ENCODE data around the gene CLDN34.

CLDN34 gene

DNA sequence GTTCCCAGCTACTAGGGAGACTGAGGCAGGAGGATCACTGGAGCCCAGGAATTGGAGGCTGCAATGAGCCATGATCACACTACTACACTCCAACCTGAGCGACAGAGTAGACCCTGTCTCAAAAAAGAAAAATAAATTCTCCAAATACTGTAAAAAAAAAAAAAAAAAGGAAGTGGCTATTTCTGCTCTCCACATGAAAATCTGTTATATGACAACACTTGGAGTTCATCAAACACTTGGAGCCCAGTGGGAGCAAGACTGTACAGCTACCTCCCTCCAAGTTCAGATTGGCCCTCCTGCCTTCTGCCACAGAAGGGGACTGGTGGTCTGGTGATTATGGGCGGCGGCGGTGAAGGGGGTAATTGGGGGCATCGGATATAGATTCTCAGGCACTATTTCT, 9.0 kb upstream of the CLDN34 start:
- no peak for DNase-seq (ENCODE audit: extremely low spot score)
- POLR2A ChIA-PET: no interaction called here
- TF ChIP-seq ELF4 (IDR thresholded peaks at IDR 0.05): no peak
- TF ChIP-seq BHLHE40 (IDR thresholded peaks at IDR 0.05; ENCODE audit: borderline replicate concordance): no peak
- no peak for TF ChIP-seq FOXM1 (IDR thresholded peaks at IDR 0.05; ENCODE audit: borderline replicate concordance)
- no peak for TF ChIP-seq FOXK2 (IDR thresholded peaks at IDR 0.05)
- no peak for TF ChIP-seq CTBP1 (IDR thresholded peaks at IDR 0.05; ENCODE audit: borderline replicate concordance)
- TF ChIP-seq ZNF384 (IDR thresholded peaks at IDR 0.05): no peak
- no peak for TF ChIP-seq FOXA1 (IDR thresholded peaks at IDR 0.05)
- no peak for TF ChIP-seq L3MBTL2 (conservative IDR thresholded peaks at IDR 0.05)
- no peak for TF ChIP-seq NFRKB (IDR thresholded peaks at IDR 0.05)
- no peak for TF ChIP-seq LEF1 (IDR thresholded peaks at IDR 0.05; ENCODE audit: borderline replicate concordance)
- TF ChIP-seq, protein P1, sequence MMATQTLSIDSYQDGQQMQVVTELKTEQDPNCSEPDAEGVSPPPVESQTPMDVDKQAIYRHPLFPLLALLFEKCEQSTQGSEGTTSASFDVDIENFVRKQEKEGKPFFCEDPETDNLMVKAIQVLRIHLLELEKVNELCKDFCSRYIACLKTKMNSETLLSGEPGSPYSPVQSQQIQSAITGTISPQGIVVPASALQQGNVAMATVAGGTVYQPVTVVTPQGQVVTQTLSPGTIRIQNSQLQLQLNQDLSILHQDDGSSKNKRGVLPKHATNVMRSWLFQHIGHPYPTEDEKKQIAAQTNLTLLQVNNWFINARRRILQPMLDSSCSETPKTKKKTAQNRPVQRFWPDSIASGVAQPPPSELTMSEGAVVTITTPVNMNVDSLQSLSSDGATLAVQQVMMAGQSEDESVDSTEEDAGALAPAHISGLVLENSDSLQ (IDR thresholded peaks at IDR 0.05): no peak
- TF ChIP-seq TARDBP (IDR thresholded peaks at IDR 0.05): no peak
- no peak for TF ChIP-seq HDGF (IDR thresholded peaks at IDR 0.05; ENCODE audit: borderline replicate concordance)
- no peak for TF ChIP-seq ARNT (IDR thresholded peaks at IDR 0.05)
- TF ChIP-seq SP1 (IDR thresholded peaks at IDR 0.05): no peak
- TF ChIP-seq SUZ12 (IDR thresholded peaks at IDR 0.05): no peak
- CTCF ChIA-PET: no interaction called here

DNA sequence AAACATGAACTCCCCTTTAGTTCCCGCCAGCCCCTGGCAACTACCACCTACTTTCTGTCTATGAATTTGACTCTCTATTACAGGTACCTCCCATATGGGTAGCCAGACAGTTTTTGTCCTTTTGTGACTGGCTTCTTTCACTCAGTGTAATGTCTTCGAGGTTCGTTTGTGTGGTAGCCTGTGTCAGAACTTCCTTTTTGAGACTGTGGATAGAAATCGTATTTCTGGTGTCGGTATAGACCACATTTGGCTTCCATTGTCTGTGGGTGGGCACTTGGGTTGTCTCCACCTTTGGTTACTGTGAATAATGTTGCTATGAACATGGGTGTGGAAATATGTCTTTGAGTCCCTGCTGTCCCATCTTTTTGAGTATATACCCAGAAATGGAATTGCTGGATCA, 5.4 kb upstream of the CLDN34 start:
- ChIA-PET POLR2A (no interaction called here), CTCF (no interaction called here)
- TF ChIP-seq ELF4 (IDR thresholded peaks at IDR 0.05) (no peak), BHLHE40 (IDR thresholded peaks at IDR 0.05; ENCODE audit: borderline replicate concordance) (no peak), HDGF (IDR thresholded peaks at IDR 0.05; ENCODE audit: borderline replicate concordance) (no peak), L3MBTL2 (conservative IDR thresholded peaks at IDR 0.05) (no peak)
- TF ChIP-seq, protein P1 (IDR thresholded peaks at IDR 0.05): no peak
- no peak for DNase-seq (ENCODE audit: extremely low spot score)

DNA sequence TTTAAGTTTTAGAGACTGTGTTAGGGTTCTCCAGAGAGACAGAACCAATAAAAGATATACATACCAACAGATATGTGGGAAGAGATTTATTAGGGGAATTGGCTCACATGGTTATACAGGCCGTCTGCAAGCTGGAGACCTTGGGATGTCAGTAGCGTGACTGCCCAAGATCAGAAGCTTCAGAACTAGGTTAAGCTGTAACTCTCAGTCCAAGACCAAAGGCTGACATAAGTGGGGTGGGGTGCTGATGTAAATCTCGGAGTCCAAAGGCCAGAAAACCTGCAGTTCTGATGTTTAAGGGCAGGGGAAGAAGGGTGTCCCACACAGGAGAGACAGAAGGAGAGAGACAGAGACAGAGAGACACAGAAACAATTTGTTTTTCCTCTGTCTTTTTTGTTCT, 10.5 kb downstream of the CLDN34 start:
- ChIA-PET CTCF (no interaction called here), POLR2A (no interaction called here)
- no peak for DNase-seq (ENCODE audit: extremely low spot score)
- TF ChIP-seq CTBP1 (IDR thresholded peaks at IDR 0.05; ENCODE audit: borderline replicate concordance) (no peak), LEF1 (IDR thresholded peaks at IDR 0.05; ENCODE audit: borderline replicate concordance) (no peak), ARNT (IDR thresholded peaks at IDR 0.05) (no peak), TARDBP (IDR thresholded peaks at IDR 0.05) (no peak), ZNF384 (IDR thresholded peaks at IDR 0.05) (no peak), FOXM1 (IDR thresholded peaks at IDR 0.05; ENCODE audit: borderline replicate concordance) (no peak), SP1 (IDR thresholded peaks at IDR 0.05) (no peak), FOXK2 (IDR thresholded peaks at IDR 0.05) (no peak), FOXA1 (IDR thresholded peaks at IDR 0.05) (no peak), BHLHE40 (IDR thresholded peaks at IDR 0.05; ENCODE audit: borderline replicate concordance) (no peak), ELF4 (IDR thresholded peaks at IDR 0.05) (no peak)

DNA sequence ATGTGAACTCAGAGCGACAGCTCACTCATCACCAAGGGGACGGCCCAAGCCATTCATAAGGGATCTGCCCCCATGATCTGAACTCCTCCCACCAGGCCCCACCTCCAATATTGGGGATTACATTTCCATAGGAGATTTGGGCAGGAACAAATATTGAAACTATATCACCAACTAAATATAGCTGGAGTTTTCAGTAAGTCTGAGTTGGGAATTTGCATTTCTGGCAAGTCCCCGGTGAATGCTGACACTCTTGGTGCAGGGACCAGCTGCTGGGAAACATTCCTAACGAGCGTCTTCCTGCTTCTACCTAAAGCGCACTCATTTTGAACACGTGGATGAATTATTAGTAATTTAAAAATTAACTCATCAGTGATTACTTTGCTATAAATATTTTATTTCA, 13.2 kb downstream of the CLDN34 start:
- TF ChIP-seq TARDBP (IDR thresholded peaks at IDR 0.05) (no peak), SP1 (IDR thresholded peaks at IDR 0.05) (no peak), ELF4 (IDR thresholded peaks at IDR 0.05) (no peak), L3MBTL2 (conservative IDR thresholded peaks at IDR 0.05) (no peak), LEF1 (IDR thresholded peaks at IDR 0.05; ENCODE audit: borderline replicate concordance) (no peak), ZNF384 (IDR thresholded peaks at IDR 0.05) (no peak), CTBP1 (IDR thresholded peaks at IDR 0.05; ENCODE audit: borderline replicate concordance) (no peak), NFRKB (IDR thresholded peaks at IDR 0.05) (no peak), FOXA1 (IDR thresholded peaks at IDR 0.05) (no peak), SUZ12 (IDR thresholded peaks at IDR 0.05) (no peak), ARNT (IDR thresholded peaks at IDR 0.05) (no peak), FOXM1 (IDR thresholded peaks at IDR 0.05; ENCODE audit: borderline replicate concordance) (no peak), FOXK2 (IDR thresholded peaks at IDR 0.05) (no peak), BHLHE40 (IDR thresholded peaks at IDR 0.05; ENCODE audit: borderline replicate concordance) (no peak), HDGF (IDR thresholded peaks at IDR 0.05; ENCODE audit: borderline replicate concordance) (no peak)
- TF ChIP-seq, protein P1 (IDR thresholded peaks at IDR 0.05): no peak
- no peak for DNase-seq (ENCODE audit: extremely low spot score)
- CTCF ChIA-PET: interaction anchor here (1.0 kb wide), 1 partner anchor 139 kb away, joined by 3 read pairs; no protein-coding TSS in a partner anchor
- POLR2A ChIA-PET: no interaction called here

DNA sequence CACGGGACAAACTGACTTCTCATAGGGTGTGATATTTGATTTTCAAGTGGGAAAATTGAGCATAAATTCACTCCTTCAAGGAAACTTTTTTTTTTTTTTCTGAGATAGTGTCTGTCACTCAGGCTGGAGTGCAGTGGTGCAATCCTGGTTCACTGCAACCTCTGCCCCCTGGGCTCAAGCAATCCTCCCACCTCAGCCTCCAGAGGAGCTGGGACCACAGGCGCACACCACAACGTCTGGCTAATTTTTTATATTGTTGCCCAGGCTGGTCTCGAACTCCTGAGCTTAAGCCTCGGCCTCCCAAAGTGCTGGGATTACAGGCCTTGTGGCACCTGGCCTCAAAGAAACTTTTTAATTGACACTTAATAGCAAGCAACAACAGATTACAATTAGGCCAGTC, 13.8 kb downstream of the CLDN34 start:
- DNase-seq (ENCODE audit: extremely low spot score): no peak
- ChIA-PET CTCF (no interaction called here), POLR2A (no interaction called here)
- no peak for TF ChIP-seq ELF4 (IDR thresholded peaks at IDR 0.05)

DNA sequence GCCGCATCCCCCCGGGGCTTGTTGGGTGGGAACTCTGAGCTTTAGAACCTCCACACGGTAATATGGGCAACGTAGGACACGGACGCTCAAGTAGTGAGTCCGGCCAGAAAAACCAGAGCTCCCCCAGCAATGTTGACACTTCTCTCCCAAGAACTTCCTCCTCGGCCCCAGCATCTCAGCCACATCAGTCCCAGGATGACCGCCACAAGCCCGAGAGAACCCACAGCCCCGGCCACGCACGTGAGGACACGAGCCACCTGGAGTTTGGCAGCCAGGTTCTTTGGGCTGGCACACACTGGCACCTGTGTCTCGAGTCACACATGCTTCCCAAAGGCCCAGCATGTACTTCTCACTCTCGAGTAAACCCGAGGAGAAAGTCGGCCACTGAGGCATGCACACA, 16.3 kb downstream of the CLDN34 start:
- ChIA-PET CTCF (interaction anchor here (0.6 kb wide), 2 partner anchors 17 to 263 kb away, joined by 3 to 4 read pairs; no protein-coding TSS in a partner anchor), POLR2A (no interaction called here)
- no peak for DNase-seq (ENCODE audit: extremely low spot score)
- TF ChIP-seq SUZ12 (IDR thresholded peaks at IDR 0.05): no peak
- no peak for TF ChIP-seq HDGF (IDR thresholded peaks at IDR 0.05; ENCODE audit: borderline replicate concordance)
- TF ChIP-seq, protein P1 (IDR thresholded peaks at IDR 0.05): no peak
- TF ChIP-seq ELF4 (IDR thresholded peaks at IDR 0.05): no peak
- no peak for TF ChIP-seq BHLHE40 (IDR thresholded peaks at IDR 0.05; ENCODE audit: borderline replicate concordance)
- TF ChIP-seq ZNF384 (IDR thresholded peaks at IDR 0.05): no peak
- TF ChIP-seq TARDBP (IDR thresholded peaks at IDR 0.05): no peak
- TF ChIP-seq CTBP1 (IDR thresholded peaks at IDR 0.05; ENCODE audit: borderline replicate concordance): no peak
- no peak for TF ChIP-seq ARNT (IDR thresholded peaks at IDR 0.05)
